ENCODE results near the gene RP2.

DNA sequence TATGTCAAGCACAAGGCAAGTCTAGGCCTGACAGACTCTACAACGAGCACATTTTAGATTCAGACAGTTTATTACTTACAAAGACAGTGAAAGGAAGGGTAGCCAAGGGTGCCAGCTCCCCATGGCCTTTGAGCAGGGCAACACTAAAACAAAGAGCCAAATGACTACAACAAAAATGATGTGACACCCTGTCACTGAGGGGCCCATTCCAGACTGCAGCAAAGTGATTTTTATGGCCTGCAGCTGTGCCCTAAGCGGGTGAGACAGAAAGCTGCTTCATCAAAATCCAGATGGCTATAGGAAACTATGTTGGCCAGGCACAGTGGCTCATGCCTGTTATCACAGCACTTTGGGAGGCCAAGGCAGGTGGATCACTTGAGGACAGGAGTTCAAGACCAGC, 13.4 kb upstream of the RP2 start:
- TF ChIP-seq, protein P1, sequence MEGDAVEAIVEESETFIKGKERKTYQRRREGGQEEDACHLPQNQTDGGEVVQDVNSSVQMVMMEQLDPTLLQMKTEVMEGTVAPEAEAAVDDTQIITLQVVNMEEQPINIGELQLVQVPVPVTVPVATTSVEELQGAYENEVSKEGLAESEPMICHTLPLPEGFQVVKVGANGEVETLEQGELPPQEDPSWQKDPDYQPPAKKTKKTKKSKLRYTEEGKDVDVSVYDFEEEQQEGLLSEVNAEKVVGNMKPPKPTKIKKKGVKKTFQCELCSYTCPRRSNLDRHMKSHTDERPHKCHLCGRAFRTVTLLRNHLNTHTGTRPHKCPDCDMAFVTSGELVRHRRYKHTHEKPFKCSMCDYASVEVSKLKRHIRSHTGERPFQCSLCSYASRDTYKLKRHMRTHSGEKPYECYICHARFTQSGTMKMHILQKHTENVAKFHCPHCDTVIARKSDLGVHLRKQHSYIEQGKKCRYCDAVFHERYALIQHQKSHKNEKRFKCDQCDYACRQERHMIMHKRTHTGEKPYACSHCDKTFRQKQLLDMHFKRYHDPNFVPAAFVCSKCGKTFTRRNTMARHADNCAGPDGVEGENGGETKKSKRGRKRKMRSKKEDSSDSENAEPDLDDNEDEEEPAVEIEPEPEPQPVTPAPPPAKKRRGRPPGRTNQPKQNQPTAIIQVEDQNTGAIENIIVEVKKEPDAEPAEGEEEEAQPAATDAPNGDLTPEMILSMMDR (IDR thresholded peaks at IDR 0.05) = no peak
- TF ChIP-seq ZFX (IDR thresholded peaks at IDR 0.05; ENCODE audit: borderline replicate concordance) = no peak

Measured in 22Rv1 (cell line).